SU-DHL-6 (cell line): ENCODE data around the gene ZNRF1.

Source experiments
- EZH2phosphoT487 ChIP-seq: fragments of 200-600 bp; sonication (generic), shearing (Covaris generic); conservative IDR thresholded peaks from 2 replicates; pipeline ENCODE4 v1.6.1; 2018; ENCODE audit warnings: mild to moderate bottlenecking, antibody characterized with exemption, low read length, moderate library complexity, mixed read lengths
- TF ChIP-seq, protein P1 (sequence below): fragments of 200-600 bp; sonication (generic); IDR thresholded peaks from one replicate; pipeline ENCODE4 v1.5.1; 2017; ENCODE audit warnings: antibody characterized with exemption, mild to moderate bottlenecking, low read length, moderate library complexity; ENCODE audit not compliant: insufficient read depth, poor library complexity, severe bottlenecking

DNA sequence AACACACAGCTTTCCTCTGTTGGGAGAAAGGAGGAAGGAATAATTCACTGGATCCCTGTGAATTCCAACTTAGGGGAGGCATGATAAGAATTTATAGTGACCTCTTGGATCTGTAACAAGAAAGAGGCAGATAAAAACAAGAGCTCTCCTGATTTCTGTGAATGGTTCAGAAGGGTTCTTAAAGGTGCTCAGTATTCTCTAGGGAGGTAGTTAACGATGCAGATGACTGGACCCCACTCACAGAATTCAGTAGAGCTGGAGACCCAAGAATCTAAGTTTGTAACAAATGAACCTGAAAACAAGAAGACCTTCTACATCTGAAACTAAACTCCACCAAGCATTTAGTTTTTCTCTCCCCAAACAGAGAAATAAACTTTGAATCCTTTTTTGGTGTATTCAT, 8.6 kb downstream of the ZNRF1 start:
- TF ChIP-seq, protein P1, sequence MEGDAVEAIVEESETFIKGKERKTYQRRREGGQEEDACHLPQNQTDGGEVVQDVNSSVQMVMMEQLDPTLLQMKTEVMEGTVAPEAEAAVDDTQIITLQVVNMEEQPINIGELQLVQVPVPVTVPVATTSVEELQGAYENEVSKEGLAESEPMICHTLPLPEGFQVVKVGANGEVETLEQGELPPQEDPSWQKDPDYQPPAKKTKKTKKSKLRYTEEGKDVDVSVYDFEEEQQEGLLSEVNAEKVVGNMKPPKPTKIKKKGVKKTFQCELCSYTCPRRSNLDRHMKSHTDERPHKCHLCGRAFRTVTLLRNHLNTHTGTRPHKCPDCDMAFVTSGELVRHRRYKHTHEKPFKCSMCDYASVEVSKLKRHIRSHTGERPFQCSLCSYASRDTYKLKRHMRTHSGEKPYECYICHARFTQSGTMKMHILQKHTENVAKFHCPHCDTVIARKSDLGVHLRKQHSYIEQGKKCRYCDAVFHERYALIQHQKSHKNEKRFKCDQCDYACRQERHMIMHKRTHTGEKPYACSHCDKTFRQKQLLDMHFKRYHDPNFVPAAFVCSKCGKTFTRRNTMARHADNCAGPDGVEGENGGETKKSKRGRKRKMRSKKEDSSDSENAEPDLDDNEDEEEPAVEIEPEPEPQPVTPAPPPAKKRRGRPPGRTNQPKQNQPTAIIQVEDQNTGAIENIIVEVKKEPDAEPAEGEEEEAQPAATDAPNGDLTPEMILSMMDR, result no peak
- TF ChIP-seq EZH2phosphoT487, result no peak
